GM18868 (cell line): ENCODE measurements around the gene PABPC4L.
"Not testable (repeated sequence)": the region's sequence is repeated elsewhere in the genome, so short reads cannot be mapped to it uniquely, and the experiment has no call there.

ENCODE experiments used
- ATAC-seq: cut with Tn5 transposase; IDR thresholded peaks from one replicate; pipeline ENCODE4 v1.9.1; 2021; ENCODE audit warnings: mild to moderate bottlenecking, moderate library complexity; ENCODE audit not compliant: unreplicated experiment

The PABPC4L gene

DNA sequence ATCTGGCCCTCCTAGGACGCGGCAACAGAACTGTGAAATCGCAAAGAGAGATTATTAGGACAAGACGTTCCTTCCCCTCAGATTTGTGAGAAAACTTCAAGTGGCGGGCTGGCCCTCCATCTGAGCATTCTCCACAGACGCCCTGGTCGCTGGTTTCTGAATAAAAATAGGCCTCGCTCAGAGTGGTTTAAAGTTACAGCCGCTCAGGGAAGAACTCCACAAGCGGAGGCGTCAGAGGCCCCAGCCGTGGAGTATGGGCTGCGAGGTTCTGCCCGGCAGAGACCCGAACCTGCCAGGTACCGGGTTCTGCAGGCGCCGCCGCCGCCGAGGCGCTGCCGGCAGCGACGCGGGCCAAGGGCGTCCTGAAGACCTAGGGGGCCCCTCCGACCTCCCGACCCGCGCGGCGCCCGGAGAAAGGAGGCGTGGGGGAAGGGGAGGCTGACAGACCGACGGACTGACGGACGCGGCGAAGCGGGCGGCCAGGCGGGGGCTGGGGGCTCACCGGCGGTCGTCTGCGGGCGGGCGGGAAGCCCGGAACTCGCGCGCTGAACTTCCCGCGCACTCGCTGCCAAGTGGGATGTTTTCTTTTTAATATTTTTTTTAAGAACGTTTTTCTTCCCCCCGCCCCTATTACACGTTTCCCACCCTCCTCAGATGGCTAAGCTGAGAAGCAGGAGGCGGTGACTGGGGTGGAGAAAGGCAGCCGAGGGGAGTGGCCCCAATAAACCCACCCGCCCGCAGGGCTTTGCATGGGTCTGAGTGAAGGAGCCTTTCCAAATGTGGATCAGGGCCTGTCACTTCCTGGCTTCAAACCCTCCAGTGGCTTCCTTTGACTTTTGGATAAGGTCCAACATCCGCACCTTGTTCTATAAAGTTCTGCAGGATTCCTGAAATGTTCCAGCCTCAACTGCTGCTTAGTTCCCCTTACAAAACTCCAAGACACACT lies at the start of gene PABPC4L:
Gene PABPC4L, minus strand, starts transcription at position 574 of the 946 bp plus-strand sequence. CDS start 770 bp downstream, outside the sequence.
- no peak for ATAC-seq

DNA sequence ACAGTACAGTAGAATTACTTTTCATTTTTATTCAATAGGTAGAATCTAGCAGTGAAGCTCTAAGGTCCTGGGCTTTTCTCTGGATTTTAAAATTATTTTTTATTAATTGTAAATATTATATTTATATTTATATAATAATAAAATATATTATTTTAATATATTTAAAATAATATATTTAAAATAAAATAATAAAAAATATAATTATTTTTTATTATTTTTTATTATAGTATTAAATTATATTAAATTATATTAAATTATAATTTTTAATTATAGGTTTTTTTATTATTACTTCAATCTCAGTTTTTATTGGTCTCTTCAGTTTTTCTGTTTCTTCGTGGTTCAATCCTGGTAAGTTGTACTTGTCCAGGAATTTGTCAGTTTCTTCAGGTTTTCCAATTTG lies 49.7 kb upstream of the PABPC4L start:
- no peak for ATAC-seq

DNA sequence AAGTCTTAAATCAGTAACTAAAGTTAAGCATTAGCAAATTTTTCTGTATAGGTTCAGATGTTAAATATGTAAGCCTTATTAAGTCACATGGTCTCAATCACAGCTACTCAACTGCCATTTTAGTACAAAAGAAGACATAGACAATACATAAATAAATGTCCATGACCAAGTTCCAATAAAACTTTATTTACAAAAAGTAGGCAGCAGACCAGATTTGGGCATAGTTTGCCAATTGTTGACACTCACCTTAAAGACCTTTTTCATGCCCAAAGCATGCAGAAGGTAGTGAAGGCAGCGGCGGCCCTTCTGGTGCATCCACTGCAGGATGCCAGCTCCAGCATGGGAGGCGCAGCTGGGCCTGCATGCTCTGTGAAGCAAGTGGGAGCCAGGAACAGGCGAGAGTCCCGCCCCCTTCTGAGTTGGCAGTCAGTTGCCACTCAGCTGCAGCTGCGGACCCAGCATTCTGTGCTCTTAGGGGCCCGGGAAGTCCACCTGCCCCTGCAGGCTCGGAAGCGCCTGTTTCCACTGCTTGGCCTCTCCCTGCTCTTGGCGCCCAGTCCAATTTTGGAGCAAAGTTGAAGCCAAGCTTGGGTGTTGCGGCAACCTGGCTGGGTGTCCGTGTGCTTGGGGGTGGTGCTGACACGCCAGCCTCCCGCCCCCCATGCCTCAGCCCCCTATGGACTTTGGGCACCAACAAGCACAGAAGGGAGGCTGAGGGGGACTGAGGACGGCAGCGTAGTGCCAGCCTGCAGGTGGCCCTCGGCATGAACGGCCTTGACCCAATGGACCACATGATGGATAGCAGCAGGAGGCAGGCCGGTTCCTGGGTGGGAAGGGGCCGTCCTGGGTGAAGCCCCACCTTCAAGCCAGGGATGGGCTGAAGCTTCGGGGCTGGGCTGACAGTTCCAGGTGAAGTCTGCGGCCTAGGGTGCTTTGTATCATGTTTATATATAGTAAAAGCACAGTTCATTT lies 42.4 kb upstream of the PABPC4L start:
- no peak for ATAC-seq

DNA sequence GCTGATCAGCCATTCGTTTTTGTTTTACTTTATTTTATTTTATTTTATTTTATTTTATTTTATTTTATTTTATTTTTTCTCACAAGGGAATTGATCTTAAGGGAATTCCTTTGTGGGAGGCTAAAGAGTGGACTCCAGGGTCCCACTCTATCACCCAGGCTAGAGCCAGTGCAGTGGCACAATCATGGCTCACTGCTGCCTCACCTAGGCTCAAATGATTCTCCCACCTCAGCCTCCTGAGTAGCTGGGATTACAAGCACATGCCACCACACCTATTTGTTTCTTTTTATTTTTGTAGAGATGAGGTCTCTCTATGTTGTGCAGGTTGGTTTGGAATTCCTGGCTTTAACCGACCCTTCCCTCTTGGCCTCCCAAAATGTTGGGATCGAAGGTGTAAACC lies 17.5 kb upstream of the PABPC4L start:
- ATAC-seq: no peak

DNA sequence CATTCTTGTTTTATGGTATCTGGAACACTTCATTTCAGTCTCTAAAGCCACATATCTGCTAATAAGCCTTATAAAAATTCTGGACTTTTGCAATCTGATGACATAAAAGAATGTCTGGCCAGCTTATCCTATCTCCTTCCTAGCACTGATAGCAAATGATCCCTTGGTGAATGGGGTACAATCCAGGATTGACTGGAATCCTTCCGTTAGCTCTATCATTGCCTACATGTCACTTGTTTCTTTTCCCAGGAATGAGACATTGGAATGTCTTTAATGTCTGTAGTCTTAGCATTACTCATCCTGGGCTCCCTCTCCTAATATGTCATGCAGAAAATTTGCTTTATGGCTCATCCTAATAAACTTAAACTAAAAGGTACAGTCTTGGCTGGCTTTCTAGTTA lies 14.8 kb upstream of the PABPC4L start:
- no peak for ATAC-seq

DNA sequence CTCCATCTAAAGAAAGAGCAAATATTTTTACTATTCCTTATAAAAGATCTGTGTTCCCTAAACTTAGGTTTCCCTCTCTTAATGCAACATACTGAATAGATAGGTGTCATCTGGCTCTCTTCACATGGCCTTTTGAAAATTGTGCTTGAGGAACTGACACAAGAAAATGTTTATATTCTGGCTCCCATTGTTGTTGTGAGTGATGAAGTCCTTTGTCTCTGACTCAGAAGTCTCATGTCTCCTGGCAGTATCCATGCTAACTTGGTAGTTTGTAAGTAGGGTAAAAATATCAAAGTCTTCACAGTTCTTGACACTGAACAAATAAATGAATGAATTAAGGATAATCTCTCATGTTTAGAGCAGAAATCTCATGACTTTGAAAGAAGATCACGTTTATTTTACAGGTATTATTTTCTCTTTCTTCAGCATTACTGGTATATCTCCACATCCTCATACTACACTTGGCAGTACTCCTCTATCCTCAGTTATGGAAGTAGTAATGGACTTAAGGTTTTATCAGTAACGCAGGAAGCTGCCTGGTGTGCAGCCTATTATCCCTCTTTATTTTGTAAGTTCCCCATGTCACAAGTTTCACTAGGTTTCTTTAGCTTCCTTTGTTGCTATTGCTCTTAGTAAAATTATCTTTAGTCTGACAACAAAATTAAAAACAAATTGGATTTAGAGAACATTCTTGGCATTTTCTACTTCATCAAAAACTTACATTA lies 14.2 kb upstream of the PABPC4L start:
- no peak for ATAC-seq

DNA sequence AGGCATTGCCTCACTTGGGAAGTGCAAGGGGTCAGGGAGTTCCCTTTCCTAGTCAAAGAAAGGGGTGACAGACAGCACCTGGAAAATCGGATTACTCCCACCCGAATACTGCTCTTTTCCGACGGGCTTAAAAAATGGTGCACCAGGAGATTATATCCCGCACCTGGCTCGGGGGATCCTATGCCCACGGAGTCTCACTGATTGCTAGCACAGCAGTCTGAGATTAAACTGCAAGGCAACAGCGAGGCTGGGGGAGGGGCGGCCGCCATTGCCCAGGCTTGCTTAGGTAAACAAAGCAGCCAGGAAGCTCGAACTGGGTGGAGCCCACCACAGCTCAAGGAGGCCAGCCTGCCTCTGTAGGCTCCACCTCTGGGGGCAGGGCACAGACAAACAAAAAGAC lies 6.4 kb upstream of the PABPC4L start:
- ATAC-seq: not testable (repeated sequence)

DNA sequence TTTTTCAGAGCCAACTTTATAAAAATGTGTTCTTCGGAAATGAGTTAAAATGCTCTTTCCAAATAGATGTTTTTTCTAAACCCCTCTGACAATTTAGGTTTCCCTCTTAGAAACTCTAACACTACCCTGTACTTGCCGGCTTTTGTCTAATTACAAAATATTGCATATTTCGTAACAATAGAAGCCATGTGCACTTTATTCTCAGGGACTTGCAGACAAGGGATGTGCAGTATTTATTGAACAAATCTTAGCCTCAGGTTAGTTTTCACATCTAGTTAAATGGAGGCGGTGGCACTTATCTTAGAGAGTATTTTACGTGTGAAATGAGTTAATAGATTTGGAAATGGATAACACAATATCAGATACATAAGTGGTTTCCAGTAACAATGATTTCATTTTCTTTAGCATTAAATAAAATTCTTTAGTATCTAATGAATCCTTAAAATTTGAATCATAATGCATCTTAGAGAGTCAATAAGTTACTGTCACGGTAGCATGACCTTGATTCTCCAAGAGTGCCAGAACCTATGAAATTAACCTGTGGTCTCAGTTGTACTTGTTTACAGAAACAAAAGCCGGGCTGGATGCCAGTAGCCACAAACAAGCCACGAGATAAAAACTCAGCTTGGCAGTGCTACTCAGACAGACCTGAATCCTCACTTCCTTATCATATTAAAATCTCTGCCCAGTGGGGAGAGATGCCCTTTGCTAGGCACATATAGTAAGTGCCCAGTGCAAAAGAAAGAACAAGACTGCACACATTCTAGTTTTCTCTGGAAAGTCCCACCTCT lies 772 bp upstream of the PABPC4L start:
- no peak for ATAC-seq

DNA sequence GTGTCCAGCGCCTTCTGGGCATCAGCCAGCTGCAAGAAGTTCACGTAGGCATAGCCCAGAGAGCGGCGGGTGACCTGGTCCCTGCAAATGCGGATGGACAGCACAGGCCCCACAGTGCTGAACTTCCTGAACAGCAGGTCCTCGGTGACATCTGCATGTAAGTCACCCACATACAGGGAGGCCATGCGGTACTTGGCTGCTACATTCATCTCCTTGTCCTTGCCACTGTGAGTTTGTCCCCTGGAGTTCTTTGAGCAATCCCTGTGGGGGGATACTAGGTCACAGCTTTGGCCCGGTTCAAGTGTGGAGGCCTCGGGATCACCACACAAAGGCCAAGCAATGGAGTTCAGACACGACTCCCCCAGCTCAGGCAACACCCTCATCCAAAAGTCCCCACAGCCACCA lies 776 bp downstream of the PABPC4L start:
- ATAC-seq: no peak

DNA sequence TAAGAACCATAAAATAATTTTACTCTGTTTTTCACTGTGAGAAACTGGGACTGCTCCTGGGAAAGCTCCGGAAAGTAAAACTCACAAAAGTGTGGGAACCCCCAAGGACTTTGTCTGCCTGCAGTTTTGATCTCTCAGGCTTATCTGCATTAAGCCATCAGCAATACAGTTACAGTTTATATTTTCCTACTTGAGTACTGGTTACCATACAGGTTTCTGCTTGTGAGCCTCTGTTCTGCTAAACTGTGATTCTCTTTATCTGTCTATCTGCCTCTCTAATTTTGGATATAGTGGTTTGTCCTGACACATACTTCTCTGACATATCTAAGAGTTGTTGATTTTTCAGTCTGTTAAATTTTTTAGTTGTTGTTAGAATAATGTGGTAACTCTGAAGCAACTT lies 11.6 kb downstream of the PABPC4L start:
- ATAC-seq: no peak

DNA sequence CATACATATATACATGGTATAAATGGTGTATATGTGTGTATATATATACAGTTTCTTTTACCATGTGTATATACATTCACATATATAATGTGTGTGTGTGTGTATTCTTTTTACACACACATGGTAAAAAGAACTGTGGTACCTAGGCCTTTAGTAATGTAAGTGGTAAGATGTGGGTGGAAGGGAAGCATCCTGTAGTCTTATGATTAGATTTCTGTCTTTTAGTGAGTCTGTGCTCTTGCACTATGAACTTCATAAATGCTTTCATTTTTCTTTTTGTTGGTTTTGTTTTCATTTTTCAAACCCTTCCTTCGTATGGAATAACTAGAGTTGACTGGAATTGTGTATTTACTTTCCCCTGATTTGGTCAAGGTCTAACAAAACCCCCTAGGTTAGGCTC lies 12.1 kb downstream of the PABPC4L start:
- ATAC-seq: no peak

DNA sequence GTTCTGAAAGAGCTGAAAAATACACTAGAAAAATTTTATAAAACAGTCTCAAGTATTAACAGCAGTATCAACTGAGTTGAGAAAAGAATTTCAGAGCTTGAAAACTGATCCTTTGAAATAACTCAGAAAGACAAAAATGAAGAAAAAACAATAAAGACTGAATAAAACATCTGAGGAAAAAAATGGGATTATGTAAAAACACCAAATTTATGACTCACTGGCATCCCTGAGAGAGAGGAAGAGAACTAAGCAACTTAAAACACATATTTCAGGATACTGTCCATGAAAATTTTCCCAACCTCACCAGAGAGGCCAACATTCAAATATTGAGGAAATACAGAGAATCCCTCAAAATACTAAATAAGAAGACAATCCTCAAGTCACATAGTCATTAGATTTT lies 22.9 kb downstream of the PABPC4L start:
- no peak for ATAC-seq

DNA sequence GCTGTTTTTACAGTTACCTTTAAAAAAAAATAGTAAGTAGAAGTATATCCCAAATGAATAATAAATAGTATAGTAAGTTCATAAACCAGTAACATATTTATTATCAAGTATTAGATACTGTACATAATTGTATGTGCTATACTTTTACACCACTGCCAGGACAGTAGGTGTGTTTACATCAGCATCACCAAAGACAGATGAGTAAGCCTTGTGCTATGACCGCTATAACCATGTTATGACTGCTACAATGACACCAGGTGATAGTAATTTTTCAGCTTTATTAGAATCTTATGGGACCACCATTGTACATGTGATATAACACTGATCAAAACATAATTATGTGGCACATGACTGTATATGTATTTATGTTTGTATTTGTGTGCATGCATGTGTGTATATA lies 27.3 kb downstream of the PABPC4L start:
- ATAC-seq: no peak

DNA sequence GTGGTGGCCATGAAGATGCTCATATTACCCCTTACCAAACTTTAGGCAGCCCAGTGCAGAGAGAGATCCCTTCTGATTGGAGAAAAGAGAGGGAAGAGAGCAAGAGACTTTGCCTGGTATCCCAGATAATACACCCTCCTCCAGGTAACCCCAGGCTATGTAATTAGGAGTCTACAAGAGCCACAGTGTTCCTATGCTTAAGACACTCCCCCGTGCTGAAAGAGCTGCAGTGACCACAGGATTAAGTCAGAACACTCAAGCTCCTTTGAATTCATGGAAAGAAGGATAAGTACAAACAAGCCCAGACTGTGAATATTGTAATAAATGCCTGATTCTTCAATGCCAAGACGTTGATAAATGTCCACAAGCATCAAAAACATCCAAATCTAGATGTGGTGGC lies 41.4 kb downstream of the PABPC4L start:
- ATAC-seq: no peak

DNA sequence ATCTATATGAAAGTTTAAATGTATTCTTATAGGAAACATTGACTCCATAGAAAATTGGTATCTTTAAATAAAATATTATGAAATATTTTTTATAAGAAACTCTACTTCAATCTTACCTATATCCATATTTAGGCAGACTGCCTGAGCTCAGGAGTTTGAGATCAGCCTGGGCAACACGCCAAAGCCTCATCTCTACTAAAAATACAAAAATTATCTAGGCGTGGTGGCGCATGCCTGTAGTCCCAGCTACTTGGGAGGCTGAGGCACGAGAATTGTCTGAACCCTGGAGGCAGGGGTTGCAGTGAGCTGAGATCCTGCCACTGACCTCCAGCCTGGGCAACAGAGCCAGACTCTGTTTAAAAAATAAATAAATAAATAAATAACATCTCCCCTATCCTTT lies 47.5 kb downstream of the PABPC4L start:
- no peak for ATAC-seq

DNA sequence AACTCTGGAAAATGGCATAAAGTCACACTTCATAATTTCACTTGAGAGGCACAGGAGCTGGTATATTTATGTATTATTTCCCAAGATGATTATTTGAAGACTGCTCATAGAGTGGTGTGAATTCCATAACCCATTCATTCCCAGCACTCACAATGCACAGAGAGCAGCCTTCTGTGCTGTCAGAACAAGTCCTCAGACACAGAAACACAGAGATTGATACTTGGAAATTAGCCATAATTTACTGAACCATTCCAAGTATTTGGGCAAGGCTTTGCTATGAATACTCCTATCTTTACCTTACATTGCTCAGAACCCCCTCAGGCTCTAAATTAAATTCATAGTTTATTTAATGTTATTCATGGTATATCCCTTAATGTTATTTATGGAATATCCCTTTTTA lies 53.6 kb downstream of the PABPC4L start:
- ATAC-seq: no peak
